ENCODE results near the gene TAS2R60. TPM values are rescaled to one million over a fixed set of nuclear protein-coding genes. Genes with fewer than 3 reads are reported as not detected.

Gene TAS2R60
- total and polyA plus RNA-seq, 4 donors, result 0.05 to 1.0 TPM; not detected in 2

DNA sequence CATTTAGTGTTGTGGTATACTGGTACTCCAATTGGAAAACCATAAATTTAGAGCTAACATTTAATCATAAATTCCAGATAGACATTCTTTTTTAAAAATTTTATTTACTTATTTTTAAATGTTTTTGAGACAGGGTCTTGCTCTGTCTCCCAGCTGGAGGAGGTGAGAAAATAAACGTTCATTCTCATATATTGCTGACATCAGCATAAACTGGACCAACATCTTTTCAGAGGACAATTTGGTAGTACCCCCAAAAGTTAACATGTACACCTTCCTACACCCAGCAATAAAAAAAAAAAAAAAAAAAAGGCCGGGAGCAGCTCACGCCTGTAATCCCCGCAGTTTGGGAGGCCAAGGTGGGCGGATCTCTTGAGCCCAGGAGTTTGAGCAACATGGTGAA is 5.2 kb downstream of the TAS2R60 start:
- TF ChIP-seq, protein P1, sequence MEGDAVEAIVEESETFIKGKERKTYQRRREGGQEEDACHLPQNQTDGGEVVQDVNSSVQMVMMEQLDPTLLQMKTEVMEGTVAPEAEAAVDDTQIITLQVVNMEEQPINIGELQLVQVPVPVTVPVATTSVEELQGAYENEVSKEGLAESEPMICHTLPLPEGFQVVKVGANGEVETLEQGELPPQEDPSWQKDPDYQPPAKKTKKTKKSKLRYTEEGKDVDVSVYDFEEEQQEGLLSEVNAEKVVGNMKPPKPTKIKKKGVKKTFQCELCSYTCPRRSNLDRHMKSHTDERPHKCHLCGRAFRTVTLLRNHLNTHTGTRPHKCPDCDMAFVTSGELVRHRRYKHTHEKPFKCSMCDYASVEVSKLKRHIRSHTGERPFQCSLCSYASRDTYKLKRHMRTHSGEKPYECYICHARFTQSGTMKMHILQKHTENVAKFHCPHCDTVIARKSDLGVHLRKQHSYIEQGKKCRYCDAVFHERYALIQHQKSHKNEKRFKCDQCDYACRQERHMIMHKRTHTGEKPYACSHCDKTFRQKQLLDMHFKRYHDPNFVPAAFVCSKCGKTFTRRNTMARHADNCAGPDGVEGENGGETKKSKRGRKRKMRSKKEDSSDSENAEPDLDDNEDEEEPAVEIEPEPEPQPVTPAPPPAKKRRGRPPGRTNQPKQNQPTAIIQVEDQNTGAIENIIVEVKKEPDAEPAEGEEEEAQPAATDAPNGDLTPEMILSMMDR (IDR thresholded peaks at IDR 0.05; ENCODE audit: control extremely low read depth, extremely low read depth), result no peak
- no peak for ATAC-seq (ENCODE audit: insufficient read depth, low FRiP score)
- WGBS, 2 donors, result 94 to 95% methylated on average over 5 of the region's 5 CpGs

GRCh38 chr7:143449793-143450192 is 6.5 kb downstream of the TAS2R60 start:
- ATAC-seq (ENCODE audit: insufficient read depth, low FRiP score), result no peak
- H3K4me1 ChIP-seq (ENCODE audit: control insufficient read depth in 5 of 5, insufficient read depth in 5 of 5, low read length in 5 of 5), result peaks cover 0 to 3% (median 0%) of the 10 kb centered on the region in 5 donors
- no peaks in the 10 kb centered on the region for H3K36me3 ChIP-seq (ENCODE audit: control insufficient read depth in 4 of 4, insufficient read depth in 4 of 4, low read length in 4 of 4)
- no peak for DNase-seq
- no peak overlapping the region for H3K4me3 ChIP-seq
- peaks cover 0 to 1% (median 0%) of the 10 kb centered on the region in 4 donors for H3K9me3 ChIP-seq (ENCODE audit: control insufficient read depth in 4 of 4, insufficient read depth in 3 of 4, low read length in 3 of 4)
- whole genome bisulfite sequencing, 2 donors, result 74 to 97% methylated on average over 2 to 3 of the region's 3 CpGs
- TF ChIP-seq, protein P1 (IDR thresholded peaks at IDR 0.05; ENCODE audit: control extremely low read depth, extremely low read depth), result no peak
- no peak overlapping the region for H3K27ac ChIP-seq (ENCODE audit: low read depth in 1 of 2, low read length in 1 of 2)
- H3K9ac ChIP-seq (ENCODE audit: insufficient read depth in 1 of 2, low read length in 2 of 2), result no peak overlapping the region
- peaks cover 0 to 3% (median 0%) of the 10 kb centered on the region in 3 donors for H3K27me3 ChIP-seq (ENCODE audit: control insufficient read depth in 3 of 3, insufficient read depth in 3 of 3, low read length in 2 of 3)

More for the DNA sequence above, 5.2 kb downstream of the TAS2R60 start:
- H3K27me3 ChIP-seq (ENCODE audit: control insufficient read depth in 3 of 3, insufficient read depth in 3 of 3, low read length in 2 of 3), result peaks cover 0 to 3% (median 0%) of the 10 kb centered on the region in 3 donors
- peaks cover 0 to 1% (median 0%) of the 10 kb centered on the region in 4 donors for H3K9me3 ChIP-seq (ENCODE audit: control insufficient read depth in 4 of 4, insufficient read depth in 3 of 4, low read length in 3 of 4)
- no peak overlapping the region for H3K4me3 ChIP-seq
- peaks cover 0 to 3% (median 0%) of the 10 kb centered on the region in 5 donors for H3K4me1 ChIP-seq (ENCODE audit: control insufficient read depth in 5 of 5, insufficient read depth in 5 of 5, low read length in 5 of 5)
- H3K36me3 ChIP-seq (ENCODE audit: control insufficient read depth in 4 of 4, insufficient read depth in 4 of 4, low read length in 4 of 4), result no peaks in the 10 kb centered on the region
- DNase-seq, result no peak
- no peak overlapping the region for H3K9ac ChIP-seq (ENCODE audit: insufficient read depth in 1 of 2, low read length in 2 of 2)
- H3K27ac ChIP-seq (ENCODE audit: low read depth in 1 of 2, low read length in 1 of 2), result no peak overlapping the region

DNA sequence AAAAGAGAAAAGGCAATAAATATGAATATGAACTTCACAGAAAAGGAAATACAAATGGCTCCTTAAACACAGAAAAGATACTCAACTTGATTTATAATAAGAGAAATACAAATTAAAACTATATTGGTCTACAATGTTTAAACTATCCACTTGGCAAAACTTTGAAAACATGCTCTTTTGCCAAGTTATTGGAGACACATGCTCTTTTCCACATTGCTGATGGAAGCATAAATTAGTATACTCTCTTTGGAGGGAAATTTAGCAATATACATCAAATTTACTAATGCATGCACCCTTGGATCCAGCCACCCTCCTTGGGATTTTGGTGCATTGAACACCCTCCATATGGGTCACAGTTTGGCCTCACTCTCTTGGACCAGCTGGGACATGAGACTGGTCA is 7.9 kb downstream of the TAS2R60 start:
- DNase-seq, result peak in 2 of 3 donors; percentile 57 to 79
- Histone ChIP-seq H3K27ac (ENCODE audit: low read depth in 1 of 2, low read length in 1 of 2) (no peak overlapping the region), H3K27me3 (ENCODE audit: control insufficient read depth in 3 of 3, insufficient read depth in 3 of 3, low read length in 2 of 3) (peaks cover 0 to 3% (median 0%) of the 10 kb centered on the region in 3 donors), H3K36me3 (ENCODE audit: control insufficient read depth in 4 of 4, insufficient read depth in 4 of 4, low read length in 4 of 4) (no peaks in the 10 kb centered on the region), H3K9ac (ENCODE audit: insufficient read depth in 1 of 2, low read length in 2 of 2) (no peak overlapping the region), H3K4me3 (no peak overlapping the region), H3K9me3 (ENCODE audit: control insufficient read depth in 4 of 4, insufficient read depth in 3 of 4, low read length in 3 of 4) (peaks cover 0 to 1% (median 0%) of the 10 kb centered on the region in 4 donors), H3K4me1 (ENCODE audit: control insufficient read depth in 5 of 5, insufficient read depth in 5 of 5, low read length in 5 of 5) (peaks cover 0 to 3% (median 0%) of the 10 kb centered on the region in 5 donors)
- ATAC-seq (ENCODE audit: insufficient read depth, low FRiP score), result no peak
- TF ChIP-seq, protein P1 (IDR thresholded peaks at IDR 0.05; ENCODE audit: control extremely low read depth, extremely low read depth), result no peak

- H3K9me3 ChIP-seq (ENCODE audit: control insufficient read depth in 4 of 4, insufficient read depth in 3 of 4, low read length in 3 of 4), result peaks cover 0 to under 1% (median 0%) of the 10 kb centered on the region in 4 donors
- WGBS, 2 donors, result 88 to 92% methylated on average over 1 of the region's 1 CpG
- peaks cover 0 to 3% (median 0%) of the 10 kb centered on the region in 3 donors for H3K27me3 ChIP-seq (ENCODE audit: control insufficient read depth in 3 of 3, insufficient read depth in 3 of 3, low read length in 2 of 3)
- H3K9ac ChIP-seq (ENCODE audit: insufficient read depth in 1 of 2, low read length in 2 of 2), result no peak overlapping the region
- TF ChIP-seq, protein P1 (IDR thresholded peaks at IDR 0.05; ENCODE audit: control extremely low read depth, extremely low read depth), result no peak
- DNase-seq (no peak), ATAC-seq (ENCODE audit: insufficient read depth, low FRiP score) (no peak)
- no peaks in the 10 kb centered on the region for H3K36me3 ChIP-seq (ENCODE audit: control insufficient read depth in 4 of 4, insufficient read depth in 4 of 4, low read length in 4 of 4)
- H3K4me1 ChIP-seq (ENCODE audit: control insufficient read depth in 5 of 5, insufficient read depth in 5 of 5, low read length in 5 of 5), result peaks cover 0 to 3% (median 0%) of the 10 kb centered on the region in 5 donors
- H3K27ac ChIP-seq (ENCODE audit: low read depth in 1 of 2, low read length in 1 of 2), result no peak overlapping the region
- no peak overlapping the region for H3K4me3 ChIP-seq
These were observed 8.5 kb downstream of the TAS2R60 start for GRCh38 chr7:143451746-143452145.

Measured in lung (tissue), 12 donors.